RWPE2 (cell line): ENCODE data around the gene CHMP2A.

ENCODE experiments used
- ATAC-seq: fragments of 200-7000 bp; cut with Tn5 transposase; 3 replicates; pipeline ENCODE4 v1.9.1; 2021; ENCODE audit warnings: low read depth
- DNase-seq: peaks from one replicate; pipeline ENCODE4 v3.0.0-alpha.2; 2020; ENCODE audit warnings: low spot score
- H3K27ac ChIP-seq: fragments of 450-650 bp; 2 replicates; pipeline ENCODE4 v1.5.1; 2017; ENCODE audit warnings: mild to moderate bottlenecking; ENCODE audit not compliant: poor library complexity, severe bottlenecking
- H3K27me3 ChIP-seq: fragments of 250-450 bp; sonication (Bioruptor Pico); 2 replicates; pipeline ENCODE4 v1.5.1; 2021; ENCODE audit warnings: mild to moderate bottlenecking, moderate library complexity; ENCODE audit not compliant: insufficient read depth, poor library complexity, severe bottlenecking
- H3K36me3 ChIP-seq: fragments of 250-450 bp; sonication (Bioruptor Pico); 2 replicates; pipeline ENCODE4 v1.5.1; 2020; ENCODE audit warnings: low read depth, mild to moderate bottlenecking, moderate library complexity
- H3K4me1 ChIP-seq: fragments of 250-450 bp; sonication (Bioruptor Pico); 2 replicates; pipeline ENCODE4 v1.5.1; 2021; ENCODE audit warnings: mild to moderate bottlenecking, moderate library complexity; ENCODE audit not compliant: insufficient read depth, poor library complexity, severe bottlenecking
- H3K4me3 ChIP-seq: fragments of 250-450 bp; sonication (Bioruptor Pico); 2 replicates; pipeline ENCODE4 v1.5.1; 2021; ENCODE audit warnings: mild to moderate bottlenecking, moderate library complexity; ENCODE audit not compliant: severe bottlenecking
- H3K9me3 ChIP-seq: fragments of 250-450 bp; sonication (Bioruptor Pico); 2 replicates; pipeline ENCODE4 v1.5.1; 2021; ENCODE audit warnings: mild to moderate bottlenecking, moderate library complexity; ENCODE audit not compliant: severe bottlenecking
- TF ChIP-seq, protein P1 (sequence below): fragments of 450-650 bp; IDR thresholded peaks from one replicate; pipeline ENCODE4 v1.5.1; 2017; ENCODE audit warnings: mild to moderate bottlenecking, moderate library complexity; ENCODE audit not compliant: poor library complexity, severe bottlenecking

Gene CHMP2A

DNA sequence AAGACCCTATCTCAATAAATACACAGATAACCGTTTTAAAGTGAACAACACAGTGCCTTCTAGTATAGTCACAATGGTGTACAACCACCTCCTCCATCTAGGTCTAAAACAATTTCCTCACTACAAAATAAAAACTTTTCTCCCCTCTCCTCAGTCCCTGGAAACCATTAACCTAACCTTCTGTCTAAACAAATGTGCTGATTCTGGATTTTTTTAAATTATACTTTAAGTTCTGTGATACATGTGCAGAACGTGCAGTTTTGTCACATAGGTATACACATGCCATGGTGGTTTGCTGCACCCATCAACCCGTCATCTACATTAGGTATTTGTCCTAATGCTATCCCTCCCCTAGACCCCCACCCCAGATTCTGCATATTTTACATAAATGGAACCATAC lies 25.5 kb downstream of the CHMP2A start:
- TF ChIP-seq, protein P1, sequence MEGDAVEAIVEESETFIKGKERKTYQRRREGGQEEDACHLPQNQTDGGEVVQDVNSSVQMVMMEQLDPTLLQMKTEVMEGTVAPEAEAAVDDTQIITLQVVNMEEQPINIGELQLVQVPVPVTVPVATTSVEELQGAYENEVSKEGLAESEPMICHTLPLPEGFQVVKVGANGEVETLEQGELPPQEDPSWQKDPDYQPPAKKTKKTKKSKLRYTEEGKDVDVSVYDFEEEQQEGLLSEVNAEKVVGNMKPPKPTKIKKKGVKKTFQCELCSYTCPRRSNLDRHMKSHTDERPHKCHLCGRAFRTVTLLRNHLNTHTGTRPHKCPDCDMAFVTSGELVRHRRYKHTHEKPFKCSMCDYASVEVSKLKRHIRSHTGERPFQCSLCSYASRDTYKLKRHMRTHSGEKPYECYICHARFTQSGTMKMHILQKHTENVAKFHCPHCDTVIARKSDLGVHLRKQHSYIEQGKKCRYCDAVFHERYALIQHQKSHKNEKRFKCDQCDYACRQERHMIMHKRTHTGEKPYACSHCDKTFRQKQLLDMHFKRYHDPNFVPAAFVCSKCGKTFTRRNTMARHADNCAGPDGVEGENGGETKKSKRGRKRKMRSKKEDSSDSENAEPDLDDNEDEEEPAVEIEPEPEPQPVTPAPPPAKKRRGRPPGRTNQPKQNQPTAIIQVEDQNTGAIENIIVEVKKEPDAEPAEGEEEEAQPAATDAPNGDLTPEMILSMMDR, result no peak
- H3K4me3 ChIP-seq, result no peak overlapping the region
- no peak for DNase-seq
- ATAC-seq, result no peak
- no peaks in the 10 kb centered on the region for H3K4me1 ChIP-seq
- H3K36me3 ChIP-seq, result no peaks in the 10 kb centered on the region
- H3K27ac ChIP-seq, result no peak overlapping the region
- H3K9me3 ChIP-seq, result no peaks in the 10 kb centered on the region
- no peaks in the 10 kb centered on the region for H3K27me3 ChIP-seq

DNA sequence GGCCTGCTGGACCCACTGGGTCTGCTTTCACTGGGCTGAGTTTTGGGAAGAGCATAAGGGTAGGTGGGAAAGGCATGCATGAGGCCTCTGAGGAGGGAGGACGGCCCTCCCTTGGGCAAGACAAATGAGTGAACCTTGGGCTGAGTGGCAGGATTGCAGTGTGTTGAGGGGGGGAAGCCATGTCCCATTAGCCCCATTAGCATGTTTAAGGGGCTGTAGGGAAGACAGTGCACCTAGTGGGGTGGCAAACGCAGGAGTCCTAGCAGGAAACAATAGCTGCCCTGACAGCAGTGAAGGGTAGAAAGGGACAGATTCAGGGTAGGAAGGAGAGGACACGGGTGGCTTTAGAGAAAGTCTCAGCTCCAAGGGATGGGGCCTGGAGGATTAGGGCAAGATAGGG lies 32.2 kb downstream of the CHMP2A start:
- no peak for DNase-seq
- Histone ChIP-seq H3K9me3 (no peaks in the 10 kb centered on the region), H3K27me3 (no peaks in the 10 kb centered on the region), H3K4me3 (no peak overlapping the region), H3K36me3 (no peaks in the 10 kb centered on the region), H3K4me1 (peaks cover 3% of the 10 kb centered on the region), H3K27ac (no peak overlapping the region)
- no peak for ATAC-seq
- TF ChIP-seq, protein P1, result no peak

DNA sequence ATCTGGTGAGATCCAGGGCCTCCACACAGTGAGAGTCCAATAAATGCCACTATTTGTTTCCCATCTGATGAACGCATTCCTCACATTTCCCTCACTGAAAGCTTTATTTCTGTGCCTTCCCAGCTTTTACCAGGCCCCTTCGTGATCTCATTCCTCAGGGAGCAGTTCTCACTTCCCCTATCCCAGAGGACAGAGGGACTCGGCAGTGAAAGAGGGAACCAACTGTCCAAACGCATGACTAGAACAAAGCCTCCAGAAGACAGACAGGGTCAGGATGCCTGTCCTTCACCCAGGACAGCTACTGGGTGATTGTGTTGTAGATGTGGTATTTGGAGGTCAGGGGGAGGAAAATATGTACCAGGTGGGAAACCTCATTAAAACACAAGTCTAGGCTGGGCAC lies 33.3 kb downstream of the CHMP2A start:
- no peak overlapping the region for H3K4me3 ChIP-seq
- ATAC-seq, result no peak
- peaks cover 3% of the 10 kb centered on the region for H3K4me1 ChIP-seq
- TF ChIP-seq, protein P1, result no peak
- no peaks in the 10 kb centered on the region for H3K27me3 ChIP-seq
- no peak for DNase-seq
- H3K9me3 ChIP-seq, result no peaks in the 10 kb centered on the region
- H3K36me3 ChIP-seq, result no peaks in the 10 kb centered on the region; the same call in 1 of the 2 replicates
- H3K27ac ChIP-seq, result peak overlapping the region; percentile 92

DNA sequence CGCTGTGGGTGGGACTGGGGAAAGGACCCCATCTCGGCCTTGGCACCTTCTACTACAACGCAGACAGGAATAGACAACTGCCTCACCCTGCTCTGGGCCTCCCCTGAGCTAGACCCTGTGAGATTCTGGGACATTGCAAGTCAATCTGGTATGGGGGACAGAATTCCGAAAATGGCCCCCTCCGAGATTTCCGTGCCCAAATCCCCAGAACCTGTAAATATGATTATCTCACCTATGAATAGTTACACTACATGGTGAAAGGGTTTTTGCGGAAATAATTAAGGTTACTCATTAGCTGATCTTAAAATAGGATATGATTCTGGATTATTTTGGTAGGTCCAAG lies 34.7 kb downstream of the CHMP2A start:
- peaks cover 3% of the 10 kb centered on the region for H3K4me1 ChIP-seq
- peak overlapping the region; percentile 92 for H3K27ac ChIP-seq
- no peak for ATAC-seq
- no peak for DNase-seq
- no peaks in the 10 kb centered on the region for H3K27me3 ChIP-seq
- TF ChIP-seq, protein P1, result no peak
- H3K4me3 ChIP-seq, result peak overlapping the region; percentile 54
- H3K9me3 ChIP-seq, result no peaks in the 10 kb centered on the region
- H3K36me3 ChIP-seq, result peaks cover 6% of the 10 kb centered on the region

DNA sequence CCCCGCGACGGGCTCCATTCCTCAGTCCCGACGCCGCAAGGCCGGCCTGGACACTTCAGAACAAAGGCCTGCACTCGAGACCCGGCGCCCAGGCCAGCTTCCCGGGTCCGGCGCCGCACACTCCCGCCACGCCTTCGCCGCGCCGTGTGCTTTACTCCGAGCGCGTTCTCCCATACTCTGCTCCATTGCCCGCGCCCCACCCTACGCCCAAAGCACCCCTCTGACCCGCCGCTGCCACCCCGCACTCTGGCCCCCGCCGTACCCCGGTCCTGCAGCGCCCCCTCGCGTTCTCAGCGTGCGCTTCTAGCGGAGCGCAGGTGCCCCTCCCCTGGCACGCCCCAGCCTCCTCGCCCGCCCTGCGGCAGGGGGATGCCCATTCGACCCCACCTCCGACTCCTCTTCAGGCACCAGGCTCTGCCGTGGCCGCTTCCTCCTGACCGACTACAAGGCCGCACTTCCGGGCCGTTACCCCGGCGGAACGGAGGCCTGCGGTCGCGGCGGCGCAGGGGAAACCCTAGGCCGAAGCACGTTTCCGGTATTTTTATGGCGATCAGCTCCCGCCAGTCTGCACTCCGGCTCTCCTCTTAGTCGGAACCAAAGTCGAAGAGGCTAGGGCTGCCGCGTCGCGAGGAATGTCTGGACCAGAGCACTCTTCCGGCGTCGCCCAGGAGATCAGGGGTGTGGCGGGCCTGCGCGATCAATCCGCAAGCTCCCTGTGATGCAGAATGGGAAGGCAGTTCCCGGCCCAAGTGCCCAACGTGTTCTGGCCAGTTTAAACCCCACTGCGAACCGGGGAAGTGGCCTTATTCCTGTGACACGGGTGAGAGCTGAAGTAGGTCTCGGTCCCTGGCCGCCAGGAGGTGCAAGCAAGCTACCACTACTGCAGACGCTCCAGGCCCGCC lies 35.3 kb downstream of the CHMP2A start, which contains the start of gene ZBTB45:
TSS of gene ZBTB45 (minus strand) at position 456 of the 902 bp plus-strand sequence. CDS start 2,137 bp downstream, outside the sequence.
- no peaks in the 10 kb centered on the region for H3K9me3 ChIP-seq
- ATAC-seq, result peak; percentile 83
- peak; percentile 92 for DNase-seq
- no peaks in the 10 kb centered on the region for H3K27me3 ChIP-seq
- peak within 1 kb of the TSS; percentile 92 for H3K27ac ChIP-seq
- peak within 1 kb of the TSS; percentile 54 for H3K4me3 ChIP-seq
- H3K36me3 ChIP-seq, result peaks cover 6% of the 10 kb centered on the region
- TF ChIP-seq, protein P1, result peak; percentile 88
- peaks cover 3% of the 10 kb centered on the region for H3K4me1 ChIP-seq
